Karpas-422 (cell line): ENCODE results near the gene SLC6A3. TPM values are rescaled to one million over a fixed set of nuclear protein-coding genes. Genes with fewer than 3 reads are reported as not detected.
"Not testable (repeated sequence)": the region's sequence is repeated elsewhere in the genome, so short reads cannot be mapped to it uniquely, and the experiment has no call there.

Experiments
- DNase-seq: peaks from one replicate; pipeline ENCODE4 v3.0.0-alpha.2; 2015
- H2AFZ ChIP-seq: fragments of 200-600 bp; sonication (generic); 2 replicates; pipeline ENCODE4 v1.6.1; 2014; ENCODE audit warnings: antibody characterized with exemption, low read length, mixed read lengths
- H3K27ac ChIP-seq: fragments of 200-600 bp; sonication (generic); 2 replicates; pipeline ENCODE4 v1.5.1; 2014; ENCODE audit warnings: mild to moderate bottlenecking, low read length, moderate library complexity
- H3K27me3 ChIP-seq: fragments of 200-600 bp; sonication (generic); 2 replicates; pipeline ENCODE4 v1.6.1; 2014; ENCODE audit warnings: low read length, mixed read lengths
- H3K36me3 ChIP-seq: fragments of 200-600 bp; sonication (generic); 2 replicates; pipeline ENCODE4 v1.6.1; 2014; ENCODE audit warnings: low read length, mixed read lengths; ENCODE audit not compliant: insufficient read depth
- H3K4me1 ChIP-seq: fragments of 200-600 bp; sonication (generic); 2 replicates; pipeline ENCODE4 v1.6.1; 2014; ENCODE audit warnings: mild to moderate bottlenecking, low read length, mixed read lengths
- H3K4me2 ChIP-seq: fragments of 200-600 bp; sonication (generic); 2 replicates; pipeline ENCODE4 v1.6.1; 2014; ENCODE audit warnings: low read length, low read depth, mild to moderate bottlenecking; ENCODE audit not compliant: poor library complexity, severe bottlenecking
- H3K4me3 ChIP-seq: fragments of 200-600 bp; sonication (generic); 2 replicates; pipeline ENCODE4 v1.5.1; 2014; ENCODE audit warnings: mild to moderate bottlenecking, antibody characterized with exemption, low read length, mixed read lengths
- H3K79me2 ChIP-seq: fragments of 200-600 bp; sonication (generic); 2 replicates; pipeline ENCODE4 v1.6.1; 2014; ENCODE audit warnings: mild to moderate bottlenecking, low read length, mixed read lengths
- H3K9ac ChIP-seq: fragments of 200-600 bp; sonication (generic); 2 replicates; pipeline ENCODE4 v1.6.0; 2014; ENCODE audit warnings: low read length
- H3K9me2 ChIP-seq: fragments of 200-600 bp; sonication (generic), shearing (Covaris generic); replicated peaks from 2 replicates; pipeline ENCODE4 v1.6.0; 2014; ENCODE audit warnings: mild to moderate bottlenecking, low read length, moderate library complexity; ENCODE audit not compliant: insufficient read depth
- H3K9me3 ChIP-seq: fragments of 300-700, 200-600 bp; sonication (generic); 2 replicates; pipeline ENCODE4 v1.6.1; 2014; ENCODE audit warnings: low read length, mixed read lengths
- H4K20me1 ChIP-seq: fragments of 200-600 bp; sonication (generic); 2 replicates; pipeline ENCODE4 v1.6.1; 2014; ENCODE audit warnings: mild to moderate bottlenecking, antibody characterized with exemption, low read length, low read depth; ENCODE audit not compliant: insufficient read depth
- total RNA-seq: library from RNA; depleted of rRNA; stranded (reverse); fragments of >200 nt; shearing (Covaris generic); gene quantifications from 2 replicates; pipeline ENCODE4 v1.2.3, GENCODE V29; 2014; ENCODE audit warnings: low replicate concordance

SLC6A3 gene
- total RNA-seq, 1 experiment from 2014 or later: not detected

DNA sequence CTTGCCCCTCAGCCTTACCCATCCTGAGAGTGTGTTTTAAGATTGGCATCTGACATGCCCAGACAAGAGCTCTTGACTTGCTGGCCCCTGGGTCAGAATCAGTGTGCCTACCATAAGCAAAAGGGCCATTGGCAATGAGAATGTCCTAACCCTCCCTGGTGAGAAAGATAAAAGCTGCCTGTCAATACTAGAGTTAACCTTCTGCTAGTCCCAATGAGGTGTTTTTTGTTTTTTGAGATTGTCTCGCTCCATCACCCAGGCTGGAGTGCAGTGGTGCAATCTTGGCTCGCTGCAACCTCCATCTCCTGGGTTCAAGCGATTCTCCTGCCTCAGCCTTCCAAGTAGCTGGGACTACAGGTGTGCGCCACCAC, 73.3 kb downstream of the SLC6A3 start:
- not testable (repeated sequence) for H4K20me1 ChIP-seq, H3K9ac ChIP-seq, H3K79me2 ChIP-seq, H3K36me3 ChIP-seq, H3K9me3 ChIP-seq, H3K27ac ChIP-seq, H2AFZ ChIP-seq, H3K9me2 ChIP-seq, H3K27me3 ChIP-seq, H3K4me3 ChIP-seq, DNase-seq, H3K4me2 ChIP-seq
- peaks cover 13% of the 10 kb centered on the region for H3K4me1 ChIP-seq

DNA sequence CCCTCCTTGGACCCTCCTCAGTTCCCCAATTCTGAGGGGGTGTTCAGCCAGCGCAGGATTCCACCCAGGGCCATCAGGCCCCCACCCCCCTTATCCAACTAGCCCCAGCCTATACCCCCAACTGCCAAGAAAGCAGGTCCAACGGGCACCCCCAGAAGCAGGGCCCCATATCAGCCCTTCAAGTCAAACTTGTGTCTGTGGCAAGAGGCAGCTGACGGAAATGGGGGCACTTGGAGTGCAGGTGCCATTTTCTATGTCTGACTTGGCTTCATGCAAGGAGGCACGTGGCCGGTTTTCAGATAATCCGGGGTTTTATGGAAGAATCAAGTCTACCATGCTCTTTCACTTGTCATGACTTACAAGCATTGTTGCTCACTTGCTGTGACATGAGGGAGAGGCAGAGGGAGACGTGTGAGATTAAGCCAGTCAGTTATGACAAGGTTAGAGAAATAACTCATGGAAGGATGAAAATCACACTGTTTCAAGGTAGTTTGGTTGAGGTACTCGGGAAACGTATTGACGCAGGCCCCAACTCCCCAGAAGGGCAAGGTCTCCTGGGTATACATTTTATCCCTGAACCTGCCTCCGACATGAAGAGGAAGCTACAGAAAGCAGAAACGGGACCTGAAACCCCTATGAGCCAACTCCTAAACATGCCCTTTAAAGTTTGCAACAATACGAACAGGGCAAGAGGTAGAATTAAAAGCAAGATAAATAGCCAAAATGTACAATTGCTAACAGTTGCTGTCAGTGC, 73.8 kb downstream of the SLC6A3 start:
- no peaks in the 10 kb centered on the region for H3K27me3 ChIP-seq
- H3K4me1 ChIP-seq: peaks cover 18% of the 10 kb centered on the region
- H3K79me2 ChIP-seq: no peaks in the 10 kb centered on the region
- no peak overlapping the region; the same call in 1 of the 2 replicates for H2AFZ ChIP-seq
- no peaks in the 10 kb centered on the region for H3K36me3 ChIP-seq
- no peaks in the 10 kb centered on the region for H4K20me1 ChIP-seq
- DNase-seq: no peak
- no peak overlapping the region for H3K4me3 ChIP-seq
- no peak overlapping the region for H3K27ac ChIP-seq
- H3K4me2 ChIP-seq: no peak overlapping the region
- no peaks in the 10 kb centered on the region for H3K9me2 ChIP-seq
- H3K9me3 ChIP-seq: no peaks in the 10 kb centered on the region
- no peak overlapping the region for H3K9ac ChIP-seq

DNA sequence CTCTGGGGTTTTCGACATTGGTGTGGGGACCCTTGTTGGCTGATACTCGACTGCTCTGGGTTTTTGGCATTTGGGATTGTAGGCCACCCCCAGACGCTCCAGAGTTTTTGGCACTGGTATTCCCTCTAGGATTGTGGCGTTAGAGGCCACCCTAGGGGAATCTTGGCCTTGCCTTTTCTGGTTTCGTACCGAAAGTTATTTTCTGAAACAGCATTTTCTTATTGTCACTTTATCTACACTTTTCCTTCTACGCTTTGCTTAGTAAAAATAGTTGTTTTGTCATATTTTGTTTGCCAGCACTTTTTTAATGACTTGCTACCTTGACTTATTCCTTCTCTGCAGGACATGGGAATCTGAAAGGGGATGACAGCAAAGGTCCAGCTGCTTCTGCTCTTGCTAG, 75.2 kb downstream of the SLC6A3 start:
- Histone ChIP-seq H3K27me3 (no peaks in the 10 kb centered on the region), H3K4me2 (no peak overlapping the region), H2AFZ (no peak overlapping the region), H3K4me3 (no peak overlapping the region), H3K79me2 (no peaks in the 10 kb centered on the region), H4K20me1 (no peaks in the 10 kb centered on the region), H3K27ac (no peak overlapping the region), H3K9me2 (no peaks in the 10 kb centered on the region), H3K9ac (no peak overlapping the region), H3K4me1 (peaks cover 23% of the 10 kb centered on the region), H3K9me3 (no peaks in the 10 kb centered on the region), H3K36me3 (no peaks in the 10 kb centered on the region)
- DNase-seq: no peak

DNA sequence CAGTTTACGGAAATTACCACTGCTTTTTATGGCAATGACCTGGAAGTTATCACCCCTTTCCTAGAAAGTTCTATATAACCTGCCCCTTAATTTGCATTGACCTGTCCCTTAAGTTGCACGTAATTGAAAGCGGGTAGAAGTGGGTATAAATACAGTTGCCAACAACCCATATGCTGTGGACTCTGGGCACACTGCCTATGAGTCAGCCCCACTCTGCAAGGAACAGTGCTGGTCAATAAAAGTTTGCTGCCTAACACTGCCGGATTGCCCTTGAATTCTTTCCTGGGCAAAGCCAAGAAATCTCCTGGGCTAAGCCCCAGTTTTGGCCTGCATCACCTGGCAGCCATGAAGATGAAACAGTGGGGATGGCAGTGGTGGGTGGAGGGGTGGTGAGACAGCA, 76.5 kb downstream of the SLC6A3 start:
- Histone ChIP-seq H3K9ac (no peak overlapping the region), H4K20me1 (no peaks in the 10 kb centered on the region), H3K9me3 (no peaks in the 10 kb centered on the region), H3K36me3 (no peaks in the 10 kb centered on the region), H2AFZ (no peak overlapping the region), H3K4me2 (no peak overlapping the region), H3K4me1 (peaks cover 23% of the 10 kb centered on the region), H3K4me3 (no peak overlapping the region), H3K79me2 (no peaks in the 10 kb centered on the region), H3K27me3 (no peaks in the 10 kb centered on the region), H3K27ac (no peak overlapping the region), H3K9me2 (no peaks in the 10 kb centered on the region)
- no peak for DNase-seq

DNA sequence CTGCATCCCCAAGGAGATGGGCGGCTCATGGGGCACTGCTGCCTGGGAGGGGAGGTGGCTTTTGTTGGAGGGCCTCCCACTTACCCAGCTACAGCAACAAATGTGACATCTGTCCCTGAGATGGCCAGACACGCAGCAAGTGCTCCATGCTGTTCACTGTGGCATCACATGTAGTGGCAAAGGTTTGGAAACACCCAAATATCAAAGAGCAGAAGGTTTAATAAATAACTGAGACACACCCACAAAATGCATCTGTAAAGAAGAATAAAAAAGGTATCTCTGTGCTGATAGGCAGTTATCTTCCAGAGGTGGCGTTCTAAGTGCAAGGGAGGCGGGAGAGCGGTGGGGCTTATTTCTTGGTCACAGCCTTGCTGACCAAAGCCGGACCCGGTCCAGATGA, 77.0 kb downstream of the SLC6A3 start:
- Histone ChIP-seq H3K9ac (no peak overlapping the region), H3K4me3 (no peak overlapping the region), H3K36me3 (no peaks in the 10 kb centered on the region), H3K27me3 (no peaks in the 10 kb centered on the region), H3K9me2 (no peaks in the 10 kb centered on the region), H4K20me1 (no peaks in the 10 kb centered on the region), H3K4me1 (peaks cover 23% of the 10 kb centered on the region), H3K79me2 (no peaks in the 10 kb centered on the region), H3K9me3 (no peaks in the 10 kb centered on the region), H2AFZ (no peak overlapping the region), H3K4me2 (no peak overlapping the region), H3K27ac (no peak overlapping the region)
- DNase-seq: no peak

DNA sequence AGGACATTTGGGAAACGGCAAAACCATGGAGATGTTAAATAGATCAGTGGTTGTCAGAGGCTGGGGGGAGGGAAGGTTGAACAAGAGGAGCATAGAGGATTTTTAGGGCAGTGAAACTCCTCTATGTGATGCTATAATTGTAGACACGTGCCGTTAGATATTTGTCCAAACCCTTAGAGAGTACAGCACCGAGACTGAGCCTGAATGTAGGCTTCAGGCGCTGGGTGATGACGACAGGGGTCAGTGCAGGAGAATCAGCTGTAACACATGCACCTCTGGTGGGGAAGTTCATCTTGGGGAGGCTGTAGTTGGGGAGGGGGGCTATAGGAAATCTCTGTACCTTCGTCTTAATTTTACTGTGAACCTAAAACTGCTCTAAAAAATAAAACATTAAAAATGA, 78.1 kb downstream of the SLC6A3 start:
- DNase-seq: peak; percentile 71
- peak overlapping the region; percentile 56 for H3K4me3 ChIP-seq
- H3K79me2 ChIP-seq: no peaks in the 10 kb centered on the region
- no peaks in the 10 kb centered on the region for H3K27me3 ChIP-seq
- H3K4me1 ChIP-seq: peaks cover 23% of the 10 kb centered on the region
- peak overlapping the region; percentile 86 for H2AFZ ChIP-seq
- H4K20me1 ChIP-seq: no peaks in the 10 kb centered on the region
- H3K27ac ChIP-seq: 0 out of 2 replicates have a peak overlapping the region, but pooled peaks have one; percentile 39
- H3K36me3 ChIP-seq: no peaks in the 10 kb centered on the region
- H3K9ac ChIP-seq: peak overlapping the region; percentile 45
- H3K9me2 ChIP-seq: no peaks in the 10 kb centered on the region
- no peaks in the 10 kb centered on the region for H3K9me3 ChIP-seq
- peak overlapping the region; percentile 63 for H3K4me2 ChIP-seq

DNA sequence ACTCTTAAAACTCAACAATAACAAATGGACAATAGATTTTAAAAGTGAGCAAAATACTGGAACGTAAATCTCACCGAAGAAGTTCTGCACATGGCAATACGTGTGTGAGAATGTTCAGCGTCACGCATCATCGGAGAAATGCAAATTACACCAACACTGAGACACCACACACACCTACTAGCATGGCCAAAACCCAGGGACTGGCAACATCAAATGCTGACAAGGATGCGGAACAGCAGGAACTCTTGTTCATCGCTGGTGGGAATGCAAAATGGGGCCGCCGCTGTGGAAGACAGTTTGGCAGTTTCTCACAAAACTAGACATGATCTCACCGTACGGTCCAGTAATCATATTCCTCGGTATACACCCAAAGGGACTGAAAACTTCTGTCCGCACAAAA, 78.7 kb downstream of the SLC6A3 start:
- Histone ChIP-seq H3K27me3 (no peaks in the 10 kb centered on the region), H3K36me3 (no peaks in the 10 kb centered on the region), H3K9me2 (no peaks in the 10 kb centered on the region), H3K4me2 (peak overlapping the region; percentile 63), H2AFZ (peak overlapping the region; percentile 86), H3K9ac (peak overlapping the region; percentile 45), H4K20me1 (no peaks in the 10 kb centered on the region), H3K9me3 (no peaks in the 10 kb centered on the region), H3K4me1 (peaks cover 18% of the 10 kb centered on the region), H3K79me2 (no peaks in the 10 kb centered on the region), H3K27ac (0 out of 2 replicates have a peak overlapping the region, but pooled peaks have one; percentile 39), H3K4me3 (peak overlapping the region; percentile 56)
- peak; percentile 75 for DNase-seq

DNA sequence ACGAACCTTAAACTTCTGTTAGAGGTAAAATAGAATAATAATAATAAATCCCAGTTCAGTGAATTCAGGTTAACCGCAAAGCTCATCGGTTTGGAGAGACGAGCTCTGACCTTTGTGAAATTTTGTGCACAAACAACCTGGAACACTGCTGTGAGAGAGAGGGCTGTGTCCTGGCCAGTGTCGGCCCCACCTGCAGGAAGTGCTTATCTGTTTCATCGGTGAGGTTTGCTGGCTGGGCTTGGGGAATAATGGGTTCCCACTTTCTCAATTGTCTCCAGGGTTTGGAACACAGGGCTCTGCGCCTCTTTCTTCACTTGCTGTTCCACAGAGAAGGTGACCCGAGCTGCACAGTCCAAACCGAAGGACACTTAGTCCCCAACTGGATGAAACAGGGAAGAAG, 81.0 kb downstream of the SLC6A3 start:
- H3K4me3 ChIP-seq: no peak overlapping the region
- H3K4me1 ChIP-seq: peaks cover 15% of the 10 kb centered on the region
- no peaks in the 10 kb centered on the region for H4K20me1 ChIP-seq
- H3K9me2 ChIP-seq: no peaks in the 10 kb centered on the region
- no peak overlapping the region for H3K4me2 ChIP-seq
- H2AFZ ChIP-seq: no peak overlapping the region
- H3K36me3 ChIP-seq: no peaks in the 10 kb centered on the region
- H3K9me3 ChIP-seq: no peaks in the 10 kb centered on the region
- H3K79me2 ChIP-seq: no peaks in the 10 kb centered on the region
- DNase-seq: no peak
- no peak overlapping the region for H3K9ac ChIP-seq
- H3K27ac ChIP-seq: no peak overlapping the region
- no peaks in the 10 kb centered on the region for H3K27me3 ChIP-seq
